SK-N-SH (cell line): ENCODE results near the gene AZU1. TPM values are rescaled to one million over a fixed set of nuclear protein-coding genes. Genes with fewer than 3 reads are reported as not detected.

Experiments
- CTCF ChIA-PET: fragments of 300-600, 350-600 bp; formaldehyde crosslinking; extraction: SDS; loops from one replicate; lab custom pipeline; 2021; lab: Yijun Ruan, JAX
- POLR2A ChIA-PET: fragments of 350-600 bp; sonication (Branson Sonifier 250); formaldehyde crosslinking; extraction: SDS; loops from one replicate; lab custom pipeline; 2020; ENCODE audit warnings: antibody characterized with exemption, inconsistent platforms; lab: Yijun Ruan, JAX
- DNase-seq: peaks from one replicate; pipeline ENCODE4 v3.0.0; 2012
- H2AFZ ChIP-seq: fragments of 200-600 bp; sonication (generic); 2 replicates; pipeline ENCODE4 v1.8.1; 2016; ENCODE audit warnings: antibody characterized with exemption, mild to moderate bottlenecking, low read depth
- H3F3A ChIP-seq: fragments of 200-600 bp; sonication (generic); replicated peaks from 2 replicates; pipeline ENCODE3; 2016; ENCODE audit warnings: antibody characterized with exemption, mild to moderate bottlenecking; ENCODE audit not compliant: insufficient read depth
- H3K27ac ChIP-seq, 2 experiments: fragments of 200-500 bp in 1 of 2; fragments of 200-600 bp in 1 of 2; sonication (Bioruptor generic) in 1 of 2; sonication (generic), shearing (Covaris generic) in 1 of 2; 2 replicates each; pipeline versions ENCODE4 v1.5.1 to v1.6.1; 2014 to 2016; ENCODE audit warnings: low read depth in 2 of 2, inconsistent platforms in 1 of 2, low read length in 1 of 2, mild to moderate bottlenecking in 1 of 2, mixed read lengths in 1 of 2
- H3K27me3 ChIP-seq: fragments of 200-600 bp; sonication (generic), shearing (Covaris generic); 2 replicates; pipeline ENCODE4 v1.6.1; 2016; ENCODE audit warnings: mixed run types; ENCODE audit not compliant: insufficient read depth
- H3K36me3 ChIP-seq, 2 experiments: fragments of 200-500 bp in 1 of 2; fragments of 200-600 bp in 1 of 2; sonication (Bioruptor generic) in 1 of 2; sonication (generic) in 1 of 2; replicated peaks in 1 of 2; 2 replicates each; pipeline versions ENCODE3 to v1.5.1; 2014 to 2016; ENCODE audit warnings: low read length in 1 of 2, mild to moderate bottlenecking in 1 of 2; ENCODE audit not compliant: insufficient read depth in 2 of 2, control insufficient read depth in 1 of 2
- H3K4me1 ChIP-seq, 2 experiments: fragments of 200-500 bp in 1 of 2; fragments of 200-600 bp in 1 of 2; sonication (Bioruptor generic) in 1 of 2; sonication (generic), shearing (Covaris generic) in 1 of 2; 2 replicates each; pipeline versions ENCODE4 v1.5.1 to v1.6.1; 2014 to 2016; ENCODE audit warnings: low read depth in 1 of 2, low read length in 1 of 2, mixed run types in 1 of 2; ENCODE audit not compliant: insufficient read depth in 2 of 2, control insufficient read depth in 1 of 2
- H3K4me2 ChIP-seq: fragments of 200-600 bp; sonication (generic), shearing (Covaris generic); 2 replicates; pipeline ENCODE4 v1.6.1; 2017; ENCODE audit warnings: mixed run types
- H3K4me3 ChIP-seq, 2 experiments: fragments of 200-500 bp in 1 of 2; fragments of 200-600 bp in 1 of 2; sonication (Bioruptor generic) in 1 of 2; sonication (generic), shearing (Covaris generic) in 1 of 2; 2 replicates each; pipeline versions ENCODE4 v1.5.1 to v1.8.1; 2014 to 2016; ENCODE audit warnings: low read depth in 2 of 2, inconsistent platforms in 1 of 2, low read length in 1 of 2, mild to moderate bottlenecking in 1 of 2, mixed read lengths in 1 of 2, moderate library complexity in 1 of 2
- H3K79me2 ChIP-seq: fragments of 200-600 bp; sonication (generic); 2 replicates; pipeline ENCODE4 v1.8.1; 2017; ENCODE audit warnings: mild to moderate bottlenecking; ENCODE audit not compliant: insufficient read depth
- H3K9ac ChIP-seq: fragments of 200-600 bp; sonication (generic); 2 replicates; pipeline ENCODE4 v1.6.1; 2017; ENCODE audit warnings: mixed run types
- H3K9me2 ChIP-seq: fragments of 200-600 bp; sonication (generic); 2 replicates; pipeline ENCODE4 v1.6.1; 2017; ENCODE audit warnings: mixed run types
- H3K9me3 ChIP-seq: fragments of 200-600 bp; sonication (generic); 2 replicates; pipeline ENCODE4 v1.6.1; 2017; ENCODE audit warnings: mixed run types, mild to moderate bottlenecking, moderate library complexity
- H4K20me1 ChIP-seq: fragments of 200-600 bp; sonication (generic); 2 replicates; pipeline ENCODE4 v1.6.1; 2017; ENCODE audit warnings: mild to moderate bottlenecking, mixed run types; ENCODE audit not compliant: insufficient read depth
- ELF1 ChIP-seq: IDR thresholded peaks from 2 replicates; pipeline ENCODE4 v1.4.0; 2012
- EP300 ChIP-seq, 2 experiments: IDR thresholded peaks; 2 replicates each; pipeline versions ENCODE4 v1.4.0 to v1.6.1; 2012; ENCODE audit warnings: borderline replicate concordance in 1 of 2, low read depth in 1 of 2, low read length in 1 of 2
- EZH2phosphoT487 ChIP-seq: fragments of 200-600 bp; sonication (generic); IDR thresholded peaks from 2 replicates; pipeline ENCODE4 v1.6.1; 2017; ENCODE audit warnings: low read depth, mixed run types, mild to moderate bottlenecking, antibody characterized with exemption, moderate library complexity, borderline replicate concordance
- FOXM1 ChIP-seq: IDR thresholded peaks from 2 replicates; pipeline ENCODE4 v1.4.0; 2012; ENCODE audit warnings: low read depth, mild to moderate bottlenecking
- JUND ChIP-seq: IDR thresholded peaks from 2 replicates; pipeline ENCODE4 v1.4.0; 2012
- PBX3 ChIP-seq: IDR thresholded peaks from 2 replicates; pipeline ENCODE4; 2012
- RAD21 ChIP-seq: IDR thresholded peaks from 2 replicates; pipeline ENCODE4 v1.6.1; 2012; ENCODE audit warnings: mild to moderate bottlenecking, low read length
- REST ChIP-seq: IDR thresholded peaks from 2 replicates; pipeline ENCODE4 v1.6.1; 2012; ENCODE audit warnings: mild to moderate bottlenecking, low read depth, low read length, moderate library complexity
- RFX5 ChIP-seq: IDR thresholded peaks from 2 replicates; pipeline ENCODE4 v1.6.1; 2012; ENCODE audit warnings: mild to moderate bottlenecking, improper control_type of control experiment, low read length
- SMC3 ChIP-seq: IDR thresholded peaks from 2 replicates; pipeline ENCODE4 v1.6.1; 2012; ENCODE audit warnings: low read depth, low read length, improper control_type of control experiment
- TAF1 ChIP-seq: IDR thresholded peaks from 2 replicates; pipeline ENCODE4 v1.6.1; 2012; ENCODE audit warnings: low read depth, mild to moderate bottlenecking, low read length, moderate library complexity, borderline replicate concordance
- TCF12 ChIP-seq: IDR thresholded peaks from 2 replicates; pipeline ENCODE4 v1.4.0; 2012
- TEAD4 ChIP-seq: IDR thresholded peaks from 2 replicates; pipeline ENCODE4 v1.4.0; 2012; ENCODE audit warnings: mild to moderate bottlenecking, borderline replicate concordance; ENCODE audit not compliant: insufficient read depth
- USF1 ChIP-seq: IDR thresholded peaks from 2 replicates; pipeline ENCODE4 v1.4.0; 2012; ENCODE audit warnings: low read depth, borderline replicate concordance
- WGBS: methylation state at CpG from one replicate; pipeline ENCODE4 v1.1.6; 2017; ENCODE audit warnings: low lambda C conversion rate; 5-methylcytosine and 5-hydroxymethylcytosine counted together
- polyA plus RNA-seq, 3 experiments: library from polyadenylated mRNA; depleted of rRNA; stranded (reverse); fragments of >200 nt; gene quantifications; 2 replicates each; pipeline ENCODE4 v1.2.3, GENCODE V29; 2012

The AZU1 gene
- polyA plus RNA-seq, 1 of the 3 experiments (the other 2 are of a cell fraction): 0.15 TPM

- TF ChIP-seq RFX5 (no peak), TAF1 (no peak), SMC3 (no peak)
- TF ChIP-seq, all 33 proteins: peak for 0
Measured at GRCh38 chr19:844546-844971, 16.9 kb downstream of the AZU1 start (continued).

- DNase-seq: no peak
- TF ChIP-seq TEAD4 (no peak), TAF1 (no peak), USF1 (no peak), RAD21 (no peak), PBX3 (no peak), JUND (no peak), EZH2phosphoT487 (no peak), REST (no peak), EP300 (IDR thresholded peaks at IDR 0.05; ENCODE audit: borderline replicate concordance in 1 of 2, low read depth in 1 of 2, low read length in 1 of 2) (no peak), SMC3 (no peak), TCF12 (no peak), FOXM1 (no peak), ELF1 (no peak)
- H3K9ac ChIP-seq: no peak overlapping the region
- 9% methylated on average over 15 of the region's 37 CpGs for WGBS
- H3K4me3 ChIP-seq: peak overlapping the region in 1 of 2 experiments; percentile 19; a peak in 1 of 4 replicates
- H3K36me3 ChIP-seq: no peaks in the 10 kb centered on the region
- CTCF ChIA-PET: interaction anchor here (0.6 to 1.7 kb wide), 4 partner anchors 10 to 107 kb away, joined by 3 to 8 read pairs (median 4); no protein-coding TSS in a partner anchor
- H2AFZ ChIP-seq: no peak overlapping the region
- H3K27me3 ChIP-seq: peaks cover 73% of the 10 kb centered on the region
- peaks cover 0 to 7% of the 10 kb centered on the region in 2 experiments; a peak in 1 of 4 replicates for H3K4me1 ChIP-seq
- H3K79me2 ChIP-seq: no peaks in the 10 kb centered on the region
- no peaks in the 10 kb centered on the region for H4K20me1 ChIP-seq
- H3K27ac ChIP-seq: no peak overlapping the region
- H3K4me2 ChIP-seq: no peak overlapping the region
- POLR2A ChIA-PET: no interaction called here
- H3F3A ChIP-seq: peaks cover 18% of the 10 kb centered on the region
- H3K9me3 ChIP-seq: no peaks in the 10 kb centered on the region
- H3K9me2 ChIP-seq: no peaks in the 10 kb centered on the region
Measured at GRCh38 chr19:845707-846521, 18.3 kb downstream of the AZU1 start.
